GM18870 (cell line): Measurements from ENCODE around the gene FTH1.

Source experiments
- ATAC-seq: cut with Tn5 transposase; IDR thresholded peaks from one replicate; pipeline ENCODE4 v1.9.1; 2021; ENCODE audit warnings: moderate library complexity; ENCODE audit not compliant: unreplicated experiment

FTH1 gene

GRCh38 chr11:61917334-61918109, 49.9 kb downstream of the FTH1 start, which contains the start of gene RAB3IL1:
TSS of gene RAB3IL1 (minus strand) at chr11:61917566. CDS start at chr11:61917367, 199 bp downstream.
- no peak for ATAC-seq

GRCh38 chr11:61916737-61917333, 50.6 kb downstream of the FTH1 start:
- ATAC-seq: no peak

GRCh38 chr11:61914471-61915171, 52.8 kb downstream of the FTH1 start:
- ATAC-seq: no peak
